T-helper 17 cell (primary cell): ENCODE measurements around the gene INPP5A. TPM values are rescaled to one million over a fixed set of nuclear protein-coding genes. Genes with fewer than 3 reads are reported as not detected.

ENCODE experiments used
- ATAC-seq: fragments of 150-1000 bp; cut with Tn5 transposase; 2 replicates; pipeline ENCODE4 v1.10.0; 2021; ENCODE audit warnings: mild to moderate bottlenecking, moderate library complexity
- DNase-seq, 3 donors: peaks; one replicate each; pipeline versions ENCODE4 v3.0.0 to v3.0.0-alpha.2; 2020 to 2021
- H3K9me3 ChIP-seq: one replicate; pipeline ENCODE4 v1.7.0; 2013; ENCODE audit warnings: low read length, mild to moderate bottlenecking; ENCODE audit not compliant: control insufficient read depth, poor library complexity, severe bottlenecking
- H3K27ac Mint-ChIP-seq: one replicate; pipeline ENCODE4 v1.8.0; 2022; ENCODE audit warnings: mild to moderate bottlenecking, moderate library complexity, mixed read lengths
- H3K27me3 Mint-ChIP-seq: one replicate; pipeline ENCODE4 v1.8.0; 2022; ENCODE audit warnings: mixed read lengths
- H3K36me3 Mint-ChIP-seq: one replicate; pipeline ENCODE4 v1.8.0; 2022; ENCODE audit warnings: low read depth, mixed read lengths
- H3K4me1 Mint-ChIP-seq: one replicate; pipeline ENCODE4 v1.8.0; 2022; ENCODE audit warnings: mild to moderate bottlenecking, mixed read lengths
- H3K4me3 Mint-ChIP-seq: one replicate; pipeline ENCODE4 v1.8.0; 2022; ENCODE audit warnings: mild to moderate bottlenecking, moderate library complexity, mixed read lengths
- total RNA-seq, 4 donors: library from RNA in 2 of 4; stranded (reverse) in 2 of 4; gene quantifications; one replicate each; pipeline ENCODE4 v1.2.3 and lab custom pipeline; 2022 to 2026

The INPP5A gene
- total RNA-seq, 2 donors from 2014 or later, result 17.6 to 24.7 TPM

DNA sequence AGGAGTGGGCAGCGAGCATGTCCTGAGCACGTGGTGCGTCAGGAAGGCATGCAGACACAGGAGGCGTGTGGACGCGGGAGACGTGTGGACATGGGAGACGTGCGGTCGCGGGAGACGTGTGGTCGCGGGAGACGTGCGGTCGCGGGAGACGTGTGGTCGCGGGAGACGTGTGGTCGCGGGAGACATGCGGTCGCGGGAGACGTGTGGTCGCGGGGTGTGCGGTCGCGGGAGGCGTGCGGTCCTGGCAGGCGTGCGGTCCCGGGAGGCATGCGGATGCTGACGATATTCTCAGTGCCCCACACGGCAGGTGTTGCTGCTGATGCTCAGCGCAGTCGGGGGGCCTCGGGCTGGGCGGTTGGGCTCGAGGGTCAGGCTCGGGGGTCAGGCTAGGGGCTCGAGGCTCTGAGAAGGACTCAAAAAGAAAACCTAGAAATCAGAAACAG, 154.1 kb downstream of the INPP5A start:
- H3K27ac Mint-ChIP-seq, result no peak overlapping the region
- no peaks in the 10 kb centered on the region for H3K9me3 ChIP-seq
- no peaks in the 10 kb centered on the region for H3K27me3 Mint-ChIP-seq
- DNase-seq (peak in 1 of 3 donors; percentile 4), ATAC-seq (no peak)
- peaks cover 6% of the 10 kb centered on the region for H3K36me3 Mint-ChIP-seq
- peaks cover 6% of the 10 kb centered on the region for H3K4me1 Mint-ChIP-seq
- no peak overlapping the region for H3K4me3 Mint-ChIP-seq

DNA sequence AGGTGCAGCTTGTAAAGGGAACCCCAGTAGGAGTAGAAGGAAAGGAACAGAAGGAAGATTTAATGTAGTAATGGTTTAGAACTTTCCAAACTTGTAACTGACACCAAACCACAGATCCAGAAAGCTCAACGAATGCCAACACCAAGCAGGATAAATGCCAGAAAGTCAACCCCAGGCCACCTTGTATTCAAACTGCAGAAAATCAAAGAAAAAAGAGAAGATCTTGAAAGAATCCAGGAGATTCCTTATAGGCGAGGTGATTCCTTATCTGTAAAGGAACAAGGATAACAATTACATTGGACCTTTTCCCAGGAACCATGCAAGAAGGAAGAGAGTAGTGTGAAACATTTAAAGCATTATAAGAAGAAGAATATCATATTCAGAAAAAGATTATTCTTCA, 154.7 kb downstream of the INPP5A start:
- H3K9me3 ChIP-seq, result no peaks in the 10 kb centered on the region
- Mint-ChIP-seq H3K4me1 (peaks cover 6% of the 10 kb centered on the region), H3K27ac (no peak overlapping the region), H3K27me3 (no peaks in the 10 kb centered on the region), H3K36me3 (peaks cover 6% of the 10 kb centered on the region), H3K4me3 (no peak overlapping the region)
- ATAC-seq (no peak), DNase-seq (no peak)

DNA sequence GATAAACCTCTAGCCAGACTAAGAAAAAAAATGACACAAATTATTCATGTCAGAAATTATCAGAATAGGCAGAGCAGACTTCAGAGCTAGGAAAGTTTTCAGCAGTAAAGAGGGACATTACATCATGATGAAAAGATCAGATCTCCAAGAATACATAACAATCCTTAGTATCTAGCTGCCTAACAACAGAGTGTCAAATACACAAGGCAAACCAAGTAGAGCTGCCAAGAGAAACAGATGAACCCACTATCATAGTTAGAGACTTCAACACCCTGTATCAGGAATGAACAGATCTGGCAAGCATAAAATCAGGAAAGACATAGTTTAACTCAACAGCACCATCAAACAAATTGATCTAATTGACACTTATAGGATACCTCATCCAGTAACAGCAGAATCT, 156.1 kb downstream of the INPP5A start:
- no peaks in the 10 kb centered on the region for H3K27me3 Mint-ChIP-seq
- H3K36me3 Mint-ChIP-seq, result peaks cover 8% of the 10 kb centered on the region
- no peak for DNase-seq
- peaks cover 3% of the 10 kb centered on the region for H3K4me1 Mint-ChIP-seq
- no peak overlapping the region for H3K4me3 Mint-ChIP-seq
- H3K27ac Mint-ChIP-seq, result no peak overlapping the region
- ATAC-seq, result no peak
- H3K9me3 ChIP-seq, result no peaks in the 10 kb centered on the region

DNA sequence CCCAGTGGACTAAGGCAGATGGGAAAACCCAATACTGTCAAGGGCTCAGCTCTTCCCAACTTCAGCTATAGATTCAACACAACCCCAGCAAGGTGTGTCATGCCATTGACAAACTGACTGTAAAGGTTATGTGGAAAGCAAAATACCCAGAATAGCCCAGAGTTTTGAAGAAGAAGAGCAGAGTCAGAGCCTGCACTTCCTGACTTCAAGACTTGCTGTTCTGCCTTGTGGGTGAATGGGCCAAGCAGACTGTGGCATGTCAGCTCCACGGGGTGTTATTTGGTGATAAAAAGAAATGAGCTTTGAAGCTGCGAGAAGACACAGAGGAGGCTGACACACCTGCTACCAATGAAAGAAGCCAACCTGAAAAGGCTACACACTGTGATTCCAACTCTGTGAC, 158.6 kb downstream of the INPP5A start:
- ATAC-seq, result no peak
- no peak for DNase-seq
- no peaks in the 10 kb centered on the region for H3K9me3 ChIP-seq
- H3K27me3 Mint-ChIP-seq, result no peaks in the 10 kb centered on the region
- peaks cover 2% of the 10 kb centered on the region for H3K4me1 Mint-ChIP-seq
- H3K36me3 Mint-ChIP-seq, result peaks cover 8% of the 10 kb centered on the region
- no peak overlapping the region for H3K27ac Mint-ChIP-seq
- no peak overlapping the region for H3K4me3 Mint-ChIP-seq

DNA sequence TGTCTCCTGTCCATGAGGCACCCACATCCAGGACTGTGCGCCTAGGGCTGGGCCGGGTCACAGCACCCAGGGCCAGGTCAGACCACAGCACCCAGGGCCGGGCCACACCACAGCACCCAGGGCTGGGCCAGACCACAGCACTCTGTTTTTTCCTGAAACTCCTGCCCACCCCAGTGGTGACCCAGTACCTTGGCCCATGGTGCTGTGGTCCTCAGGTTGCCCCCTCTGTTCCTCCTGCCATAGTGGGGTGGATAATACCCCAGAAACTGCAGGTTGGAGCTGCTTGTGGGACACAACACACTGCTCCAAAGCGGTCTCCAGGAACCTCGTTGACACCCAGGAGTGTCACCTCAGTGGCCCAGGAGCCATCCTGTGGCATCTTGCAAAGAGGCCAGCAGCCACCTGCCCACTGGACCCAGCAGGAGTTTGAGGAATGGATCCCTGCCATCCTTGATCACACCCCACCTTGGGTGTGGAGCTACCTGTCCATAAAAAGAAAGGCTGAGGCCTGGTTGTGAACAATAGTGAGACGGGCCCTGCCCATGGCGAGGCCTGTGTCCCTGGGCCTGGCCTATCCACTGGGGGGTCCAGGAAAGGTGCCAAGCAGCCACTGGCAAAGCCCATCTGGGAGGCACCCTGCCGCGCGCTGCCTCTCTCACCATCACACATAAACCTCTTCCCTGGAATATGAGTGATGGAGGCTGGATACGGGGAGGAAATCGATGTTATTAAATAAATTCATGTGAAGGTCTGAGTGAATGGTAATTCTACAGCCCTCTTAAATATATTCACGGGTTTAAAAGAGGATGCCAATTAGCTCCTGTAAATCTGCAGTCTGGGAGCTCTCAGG, 159.4 kb downstream of the INPP5A start:
- Mint-ChIP-seq H3K27ac (no peak overlapping the region), H3K4me1 (peaks cover 2% of the 10 kb centered on the region)

DNA sequence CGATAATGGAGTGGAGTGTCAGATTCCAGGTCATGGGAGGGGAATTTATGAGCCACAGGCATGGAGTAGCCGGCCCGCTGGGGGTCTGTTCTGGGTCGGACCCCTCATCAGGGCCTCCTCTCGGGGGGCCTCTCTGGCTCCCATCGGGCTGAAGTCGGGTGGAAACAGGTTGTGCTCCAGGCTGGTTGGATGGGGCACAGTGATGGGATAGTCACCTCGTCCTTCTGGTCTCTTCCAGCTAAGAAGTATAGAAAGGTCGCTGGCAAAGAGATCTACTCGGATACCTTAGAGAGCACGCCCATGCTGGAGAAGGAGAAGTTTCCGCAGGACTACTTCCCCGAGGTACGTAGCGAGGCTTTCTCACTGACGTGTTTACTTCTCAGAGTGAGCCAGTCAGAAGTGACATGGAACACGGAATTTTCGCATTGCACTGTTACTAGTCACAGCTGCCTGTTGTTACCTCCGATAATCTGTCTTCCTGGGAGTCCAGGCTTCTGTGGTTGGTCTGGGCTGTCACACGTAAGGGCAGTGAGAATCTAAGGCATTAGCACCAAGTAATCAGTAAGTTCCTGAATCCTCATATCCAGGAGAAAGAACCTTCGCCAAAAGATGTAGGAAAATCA, 160.1 kb downstream of the INPP5A start:
- no peak for ATAC-seq
- peaks cover 6% of the 10 kb centered on the region for H3K36me3 Mint-ChIP-seq
- H3K4me1 Mint-ChIP-seq, result peaks cover 4% of the 10 kb centered on the region
- H3K27me3 Mint-ChIP-seq, result no peaks in the 10 kb centered on the region
- H3K4me3 Mint-ChIP-seq, result no peak overlapping the region
- H3K27ac Mint-ChIP-seq, result no peak overlapping the region
- H3K9me3 ChIP-seq, result no peaks in the 10 kb centered on the region
- no peak for DNase-seq

More for the DNA sequence above, 159.4 kb downstream of the INPP5A start:
- ATAC-seq (no peak), DNase-seq (no peak)
- no peaks in the 10 kb centered on the region for H3K9me3 ChIP-seq
- Mint-ChIP-seq H3K27me3 (no peaks in the 10 kb centered on the region), H3K36me3 (peaks cover 6% of the 10 kb centered on the region), H3K4me3 (no peak overlapping the region)

DNA sequence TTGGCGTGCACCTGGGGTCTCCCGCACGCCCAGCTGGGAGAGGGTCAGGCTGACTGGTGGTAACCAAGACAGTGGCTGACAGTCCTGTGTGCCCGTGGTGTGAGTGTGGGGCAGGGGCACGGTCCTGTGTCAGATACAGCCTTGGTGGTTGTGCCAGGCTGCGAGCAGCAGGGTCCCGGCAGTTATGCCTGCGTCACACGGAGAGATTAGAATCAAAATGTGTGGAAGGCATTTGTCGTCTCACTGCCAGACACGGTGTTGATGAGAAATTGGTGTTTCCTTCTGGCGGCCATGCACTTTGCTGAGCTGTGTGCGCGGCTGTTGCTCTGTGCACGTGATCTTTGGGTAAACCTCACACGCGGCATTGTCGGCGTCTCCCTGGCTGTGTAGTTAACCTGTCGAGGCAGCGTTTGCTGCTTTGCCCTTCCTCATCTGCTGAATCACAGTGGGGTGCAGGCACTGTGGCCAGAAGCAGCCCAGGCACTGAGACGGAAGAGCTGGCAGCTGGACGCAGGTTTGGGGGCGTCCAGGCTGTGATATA, 160.7 kb downstream of the INPP5A start:
- H3K27ac Mint-ChIP-seq, result no peak overlapping the region
- DNase-seq (no peak), ATAC-seq (no peak)
- peaks cover 4% of the 10 kb centered on the region for H3K4me1 Mint-ChIP-seq
- peaks cover 6% of the 10 kb centered on the region for H3K36me3 Mint-ChIP-seq
- no peaks in the 10 kb centered on the region for H3K9me3 ChIP-seq
- no peak overlapping the region for H3K4me3 Mint-ChIP-seq
- H3K27me3 Mint-ChIP-seq, result no peaks in the 10 kb centered on the region

DNA sequence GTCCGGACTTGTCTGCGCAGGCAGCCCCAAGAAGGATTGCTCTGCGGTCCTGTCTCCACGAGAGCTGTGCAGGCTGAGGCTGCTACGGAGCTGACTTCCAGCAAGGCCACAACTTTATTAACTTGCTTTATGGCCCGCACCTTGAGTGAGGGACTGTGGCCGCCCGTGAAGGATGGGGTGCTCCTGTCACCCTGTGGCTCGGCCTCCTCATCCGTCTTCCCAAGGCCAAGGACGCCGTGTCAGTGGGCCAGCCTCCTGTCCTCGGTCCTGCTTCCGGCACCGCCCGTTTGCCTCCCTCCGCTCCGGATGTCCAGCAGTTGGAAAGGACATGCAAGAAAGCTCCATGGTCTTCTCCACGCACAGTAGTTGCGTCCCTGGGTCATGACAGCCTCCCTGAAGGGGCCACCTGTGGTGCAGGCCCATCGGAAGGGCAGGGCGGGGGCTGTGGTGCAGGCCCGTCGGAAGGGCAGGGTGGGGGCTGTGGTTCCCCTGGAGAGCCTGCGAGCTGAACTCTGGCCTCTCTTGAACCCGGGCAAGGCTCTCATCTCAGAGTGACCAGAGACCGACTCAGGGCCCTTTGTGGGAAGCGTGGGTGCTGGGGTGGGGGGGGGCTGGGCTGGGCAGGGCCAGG, 161.3 kb downstream of the INPP5A start:
- ATAC-seq (no peak), DNase-seq (no peak)
- H3K36me3 Mint-ChIP-seq, result peaks cover 6% of the 10 kb centered on the region
- H3K4me1 Mint-ChIP-seq, result peaks cover 4% of the 10 kb centered on the region
- H3K9me3 ChIP-seq, result no peaks in the 10 kb centered on the region
- no peak overlapping the region for H3K27ac Mint-ChIP-seq
- no peak overlapping the region for H3K4me3 Mint-ChIP-seq
- no peaks in the 10 kb centered on the region for H3K27me3 Mint-ChIP-seq

DNA sequence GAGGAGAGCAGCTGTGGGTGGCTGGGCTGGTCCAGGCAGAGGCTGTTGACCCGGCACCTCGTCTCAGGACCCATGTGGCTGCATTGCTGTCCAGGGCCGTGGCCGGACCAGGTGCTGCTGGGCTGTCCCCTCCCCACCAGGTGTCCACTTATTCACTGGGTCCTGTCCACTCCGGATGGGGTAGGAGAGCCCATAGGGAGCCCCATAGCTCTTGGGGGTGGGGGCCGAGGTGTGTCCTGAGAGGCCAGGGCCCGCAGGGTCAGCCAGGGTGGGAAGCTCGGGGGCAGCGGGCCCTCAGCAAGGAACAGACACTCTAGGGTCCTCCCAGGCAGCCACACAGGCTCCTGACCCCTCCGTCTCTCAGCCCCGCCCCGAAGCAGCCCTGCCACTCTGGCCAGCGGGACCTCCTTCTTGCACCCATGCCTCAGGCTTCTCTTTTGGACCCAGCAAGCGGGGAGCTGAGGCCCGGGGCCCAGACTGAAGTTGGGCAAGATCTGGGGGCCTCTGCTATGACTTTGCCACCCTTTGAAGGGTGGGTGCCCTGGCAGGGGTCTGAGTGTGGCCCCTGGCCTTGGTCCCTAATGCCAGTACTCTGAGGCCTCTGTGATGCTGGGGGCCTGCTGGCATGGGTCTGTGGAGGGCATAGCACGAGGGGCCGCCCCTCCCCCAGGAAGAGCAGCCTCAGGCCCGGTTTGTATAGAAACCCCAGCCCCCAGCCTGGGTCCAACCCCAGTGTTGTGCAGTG, 162.0 kb downstream of the INPP5A start:
- Mint-ChIP-seq H3K27ac (no peak overlapping the region), H3K36me3 (peaks cover 4% of the 10 kb centered on the region), H3K4me3 (no peak overlapping the region), H3K4me1 (peaks cover 4% of the 10 kb centered on the region), H3K27me3 (no peaks in the 10 kb centered on the region)
- ATAC-seq, result no peak
- DNase-seq, result no peak
- no peaks in the 10 kb centered on the region for H3K9me3 ChIP-seq

DNA sequence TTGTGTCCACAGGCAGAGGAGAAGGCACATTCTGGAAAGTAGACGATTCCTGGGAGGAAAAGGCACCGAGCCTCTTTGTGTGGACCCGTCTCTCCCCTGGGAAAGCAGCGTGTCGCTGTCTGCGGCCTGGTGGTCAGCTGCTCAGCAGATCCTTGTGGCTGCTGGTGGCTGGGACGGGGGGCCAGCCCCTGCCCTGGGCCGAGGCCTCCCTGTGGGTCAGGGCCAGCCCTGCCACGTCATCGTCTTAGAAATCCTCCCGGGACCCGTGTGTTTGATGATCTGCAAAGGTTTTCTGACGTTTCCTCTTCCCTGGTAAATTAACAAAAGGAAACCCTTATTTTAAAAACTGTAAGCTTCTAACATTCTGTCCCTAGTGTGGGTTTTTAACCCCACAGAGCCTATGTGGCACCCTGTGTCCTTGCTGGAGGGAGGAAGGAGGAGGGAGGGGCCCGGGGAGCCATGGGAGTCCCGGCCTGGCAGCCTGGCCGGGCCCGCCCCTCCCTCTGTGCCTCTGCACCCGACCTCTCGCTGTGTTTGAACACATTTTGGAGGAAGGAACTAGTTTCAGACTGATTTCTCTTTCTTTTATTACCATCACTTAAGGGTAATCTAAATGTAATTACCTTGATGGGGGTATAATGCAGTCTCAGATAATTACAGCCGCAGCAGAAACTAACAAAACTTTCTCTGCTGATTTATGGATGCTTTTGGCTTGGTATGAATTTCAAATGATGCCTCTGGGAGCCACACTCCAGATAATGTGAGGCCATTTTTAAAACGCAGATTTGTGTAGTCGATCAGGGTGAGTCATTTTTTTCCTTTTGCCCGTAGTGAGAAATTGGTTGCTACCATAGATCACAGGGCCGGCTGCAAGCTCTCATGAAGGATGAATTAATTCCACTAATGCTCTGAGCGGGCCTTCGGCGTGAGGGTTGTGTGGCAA, 162.8 kb downstream of the INPP5A start:
- Mint-ChIP-seq H3K27me3 (no peaks in the 10 kb centered on the region), H3K4me3 (no peak overlapping the region), H3K27ac (no peak overlapping the region), H3K36me3 (peaks cover 4% of the 10 kb centered on the region), H3K4me1 (peaks cover 4% of the 10 kb centered on the region)
- H3K9me3 ChIP-seq, result no peaks in the 10 kb centered on the region
- ATAC-seq, result no peak
- DNase-seq, result no peak

DNA sequence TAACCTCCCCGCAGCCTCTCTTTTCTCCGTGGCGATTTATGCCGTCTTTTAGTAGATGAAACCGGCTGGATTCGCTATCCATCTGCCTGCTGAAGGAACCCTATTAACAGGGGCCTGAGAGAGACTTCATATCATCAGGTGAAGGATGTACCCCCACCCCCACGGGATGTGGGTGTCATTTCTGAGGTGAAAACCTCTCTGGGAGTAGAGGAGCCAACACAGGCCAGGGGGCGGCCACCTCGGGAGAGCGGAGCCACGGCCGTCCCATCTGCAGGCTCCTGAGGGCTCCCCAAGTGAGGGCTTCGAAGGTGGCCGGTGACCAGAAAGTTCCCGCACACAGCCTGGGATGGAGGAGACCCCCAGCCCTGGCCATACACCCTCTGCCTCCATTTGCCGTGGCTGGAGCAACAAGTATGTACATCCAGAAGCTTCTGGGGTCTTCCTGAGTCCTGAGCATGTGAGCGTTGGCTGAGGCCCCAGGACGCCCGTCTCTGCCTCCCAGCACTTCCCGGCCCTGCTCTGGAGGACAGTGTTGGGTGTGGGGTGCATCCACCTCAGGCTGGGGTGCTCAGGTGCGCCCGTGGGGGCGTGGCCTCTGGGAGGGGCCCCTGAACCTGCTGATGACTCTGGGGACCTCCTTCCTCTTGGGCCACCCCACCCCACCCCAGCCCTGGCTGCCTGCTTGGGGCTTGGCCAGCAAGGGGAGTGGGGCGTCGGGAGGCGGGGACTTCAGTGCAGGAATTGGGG, 163.7 kb downstream of the INPP5A start:
- Mint-ChIP-seq H3K27me3 (no peaks in the 10 kb centered on the region), H3K4me1 (peaks cover 4% of the 10 kb centered on the region), H3K27ac (no peak overlapping the region), H3K36me3 (peaks cover 4% of the 10 kb centered on the region), H3K4me3 (no peak overlapping the region)
- H3K9me3 ChIP-seq, result no peaks in the 10 kb centered on the region
- DNase-seq, result no peak
- ATAC-seq, result no peak

DNA sequence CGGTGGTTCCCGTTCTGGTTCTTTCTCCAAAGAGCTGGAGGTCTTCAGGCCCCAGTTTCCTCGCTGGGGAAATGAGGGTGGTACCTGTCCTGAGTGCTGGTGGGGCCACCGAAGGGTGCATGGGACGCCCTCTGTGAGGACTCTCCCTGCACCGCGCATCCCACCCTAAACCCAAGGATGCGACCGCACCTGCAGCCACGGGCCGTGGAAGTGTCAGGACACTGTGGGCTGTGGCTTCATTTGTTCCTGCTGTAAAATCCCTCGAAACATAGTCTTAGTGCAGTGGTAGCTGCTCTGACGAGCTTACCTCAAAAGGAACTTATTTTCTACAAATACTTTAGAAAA, 164.2 kb downstream of the INPP5A start:
- peaks cover 4% of the 10 kb centered on the region for H3K36me3 Mint-ChIP-seq
- no peaks in the 10 kb centered on the region for H3K27me3 Mint-ChIP-seq
- no peak overlapping the region for H3K4me3 Mint-ChIP-seq
- no peak for ATAC-seq
- H3K9me3 ChIP-seq, result no peaks in the 10 kb centered on the region
- H3K4me1 Mint-ChIP-seq, result peaks cover 4% of the 10 kb centered on the region
- no peak overlapping the region for H3K27ac Mint-ChIP-seq
- no peak for DNase-seq
